ENCODE data around the gene UBE2N.

- no peak for TF ChIP-seq POLR2A (IDR thresholded peaks at IDR 0.05; ENCODE audit: low read length)
- TF ChIP-seq GATA1 (IDR thresholded peaks at IDR 0.05; ENCODE audit: low read depth, low read length), result no peak
Measured at GRCh38 chr12:93358058-93358457, 83.7 kb downstream of the UBE2N start.
